Prostate gland (tissue), 2 donors: ENCODE measurements around the gene CACNA1I. TPM values are rescaled to one million over a fixed set of nuclear protein-coding genes. Genes with fewer than 3 reads are reported as not detected.
"Not testable (repeated sequence)": the region's sequence is repeated elsewhere in the genome, so short reads cannot be mapped to it uniquely, and the experiment has no call there.

ENCODE experiments used
- DNase-seq: peaks from one replicate; pipeline ENCODE4 v3.0.0-alpha.2; 2019; ENCODE audit warnings: low spot score
- H3K27ac ChIP-seq, 2 donors: fragments of 200-600 bp; sonication (generic); 2 replicates each; pipeline ENCODE4 v1.5.1; 2017 to 2019
- H3K27me3 ChIP-seq: fragments of 200-600 bp; sonication (generic); replicated peaks from 2 replicates; pipeline ENCODE4 v1.5.1; 2019; ENCODE audit not compliant: insufficient read depth
- H3K36me3 ChIP-seq, 2 donors: fragments of 200-600 bp; sonication (generic); 1 replicate in 1 of 2; 2 replicates in 1 of 2; pipeline versions ENCODE4 v1.5.1 to v1.8.1; 2017 to 2019
- H3K4me1 ChIP-seq: fragments of 200-600 bp; sonication (generic); replicated peaks from 2 replicates; pipeline ENCODE4 v1.5.1; 2019
- H3K4me3 ChIP-seq, 2 donors: fragments of 200-600 bp; sonication (generic); 2 replicates each; pipeline ENCODE4 v1.5.1; 2017 to 2019
- H3K9me3 ChIP-seq: fragments of 200-600 bp; sonication (generic); 2 replicates; pipeline ENCODE4 v1.5.1; 2017
- CTCF ChIP-seq, 4 experiments: fragments of 200-600 bp in 2 of 4; fragments of 450-650 bp in 2 of 4; sonication (generic) in 2 of 4; IDR thresholded peaks; 1 replicate in 3 of 4; 2 replicates in 1 of 4; pipeline ENCODE4 v1.5.1; 2016 to 2019; ENCODE audit warnings: antibody characterized with exemption in 4 of 4, mild to moderate bottlenecking in 2 of 4, moderate library complexity in 2 of 4
- POLR2A ChIP-seq: fragments of 450-650 bp; IDR thresholded peaks from one replicate; pipeline ENCODE4 v1.6.1; 2016; ENCODE audit warnings: antibody characterized with exemption, mild to moderate bottlenecking
- POLR2AphosphoS5 ChIP-seq: sonication (generic); formaldehyde crosslinking; IDR thresholded peaks from one replicate; pipeline ENCODE4 v1.6.1; 2017; ENCODE audit warnings: antibody characterized with exemption
- WGBS: methylation state at CpG from one replicate; pipeline ENCODE4 v1.1.5; 2018; 5-methylcytosine and 5-hydroxymethylcytosine counted together
- intact Hi-C: fragments of 100-400 bp; cut with DNase I; formaldehyde crosslinking; loops from one replicate; pipeline ENCODE4 v1.14.2; 2022
- total RNA-seq, 2 donors: library from RNA; depleted of rRNA; stranded (reverse); fragments of >200 nt; gene quantifications; one replicate each; pipeline ENCODE4 v1.1.0, GENCODE V29; 2016

Gene CACNA1I
- total RNA-seq, 2 donors from 2014 or later = 0.05 to 0.68 TPM

DNA sequence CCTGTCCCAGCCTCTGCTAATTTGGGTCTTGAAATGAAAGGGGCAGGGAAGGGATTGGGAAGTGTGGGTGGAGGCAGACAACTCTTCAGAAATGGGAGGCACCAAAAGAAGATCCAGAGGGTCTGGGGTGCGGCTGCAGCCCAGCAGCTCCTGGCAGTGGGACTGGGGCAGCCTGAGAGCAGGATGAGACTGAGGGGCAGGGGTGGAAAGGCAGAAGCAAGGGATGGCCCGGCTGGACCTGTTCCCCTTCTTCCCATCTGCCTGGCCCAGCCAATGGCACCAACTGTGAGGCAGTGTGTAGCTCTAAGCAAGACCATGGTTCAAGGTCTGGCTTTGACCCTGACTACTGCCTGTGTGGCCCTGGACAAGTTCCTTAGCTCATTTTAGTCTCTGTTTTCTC, 162.6 kb downstream of the CACNA1I start:
- TF ChIP-seq POLR2AphosphoS5 (no peak), CTCF (IDR thresholded peaks at IDR 0.05) (no peak), POLR2A (no peak)
- no peak for DNase-seq
- Histone ChIP-seq H3K27me3 (no peaks in the 10 kb centered on the region), H3K4me1 (no peaks in the 10 kb centered on the region), H3K36me3 (no peaks in the 10 kb centered on the region), H3K4me3 (no peak overlapping the region), H3K27ac (no peak overlapping the region), H3K9me3 (no peaks in the 10 kb centered on the region)
- WGBS = 85% methylated on average over 2 of the region's 2 CpGs
- intact Hi-C loops = no loop called here

DNA sequence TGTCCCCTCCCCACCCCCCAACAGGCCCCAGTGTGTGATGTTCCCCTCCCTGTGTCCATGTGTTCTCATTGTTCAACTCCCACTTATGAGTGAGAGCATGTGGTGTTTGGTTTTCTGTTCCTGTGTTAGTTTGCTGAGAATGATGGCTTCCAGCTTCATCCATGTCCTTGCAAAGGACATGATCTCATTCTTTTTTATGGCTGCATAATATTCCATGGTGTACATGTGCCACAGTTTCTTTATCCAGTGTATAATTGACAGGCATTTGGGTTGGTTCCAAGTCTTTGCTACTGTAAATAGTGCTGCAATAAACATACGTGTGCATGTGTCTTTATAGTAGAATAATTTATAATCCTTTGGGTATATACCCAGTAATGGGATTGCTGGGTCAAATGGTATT, 163.5 kb downstream of the CACNA1I start:
- H3K36me3 ChIP-seq, H3K4me3 ChIP-seq, H3K9me3 ChIP-seq, H3K4me1 ChIP-seq, intact Hi-C loops, H3K27ac ChIP-seq, DNase-seq, H3K27me3 ChIP-seq: not testable (repeated sequence)
- WGBS = 78% methylated on average over 1 of the region's 1 CpG

GRCh38 chr22:39734866-39735265, 164.3 kb downstream of the CACNA1I start:
- no peaks in the 10 kb centered on the region for H3K36me3 ChIP-seq
- intact Hi-C loops = no loop called here
- TF ChIP-seq CTCF (IDR thresholded peaks at IDR 0.05) (no peak), POLR2A (no peak), POLR2AphosphoS5 (no peak)
- no peak overlapping the region for H3K27ac ChIP-seq
- WGBS = 84% methylated on average over 5 of the region's 5 CpGs
- H3K9me3 ChIP-seq = no peaks in the 10 kb centered on the region
- H3K27me3 ChIP-seq = no peaks in the 10 kb centered on the region
- H3K4me3 ChIP-seq = no peak overlapping the region
- no peak for DNase-seq
- no peaks in the 10 kb centered on the region for H3K4me1 ChIP-seq

- intact Hi-C loops = no loop called here
- Histone ChIP-seq H3K9me3 (no peaks in the 10 kb centered on the region), H3K4me1 (no peaks in the 10 kb centered on the region), H3K27ac (no peak overlapping the region), H3K4me3 (no peak overlapping the region), H3K27me3 (no peaks in the 10 kb centered on the region), H3K36me3 (no peaks in the 10 kb centered on the region)
- no peak for TF ChIP-seq POLR2A
- no peak for TF ChIP-seq POLR2AphosphoS5
- no peak for TF ChIP-seq CTCF (IDR thresholded peaks at IDR 0.05)
- 92% methylated on average over 10 of the region's 10 CpGs for WGBS
- DNase-seq = no peak
Measured at GRCh38 chr22:39735776-39736175, 165.2 kb downstream of the CACNA1I start.

DNA sequence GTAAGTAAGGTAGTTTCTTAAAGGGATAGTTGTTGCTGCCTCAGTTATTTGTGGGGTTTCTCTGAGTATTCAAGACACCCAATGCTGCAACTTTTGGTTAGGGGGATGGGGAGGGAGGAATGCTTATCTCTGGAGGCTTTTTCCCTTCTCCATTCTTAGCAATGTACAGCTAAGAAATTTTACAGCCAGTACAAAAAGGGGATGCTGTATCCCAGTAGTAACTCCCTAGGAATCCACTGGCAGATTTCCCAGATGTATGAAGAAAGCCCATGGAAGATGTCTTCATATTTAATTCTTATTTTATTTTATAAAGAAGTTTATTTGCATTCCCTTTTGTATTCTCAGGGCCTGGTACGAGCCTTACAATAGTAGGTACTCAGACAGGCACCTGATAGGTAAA, 168.2 kb downstream of the CACNA1I start:
- TF ChIP-seq CTCF (IDR thresholded peaks at IDR 0.05) (no peak), POLR2AphosphoS5 (no peak)
- Histone ChIP-seq H3K27ac (no peak overlapping the region), H3K27me3 (no peaks in the 10 kb centered on the region), H3K9me3 (no peaks in the 10 kb centered on the region), H3K4me1 (no peaks in the 10 kb centered on the region), H3K36me3 (no peaks in the 10 kb centered on the region), H3K4me3 (no peak overlapping the region)
- 70% methylated on average over 1 of the region's 1 CpG for WGBS
- DNase-seq = no peak
- intact Hi-C loops = no loop called here

Other genes with a start within 250 kb of the CACNA1I start
- gene SYNGR1, start 220.8 kb upstream of the CACNA1I start, total RNA-seq = 10 to 100 TPM; 38.3 to 43.8 TPM
- 10 to 100 TPM; 26.0 to 42.8 TPM for gene TAB1, start 171.0 kb upstream of the CACNA1I start, total RNA-seq
- 1 to 10 TPM in 1 of 2 donors, under 1 TPM in 1; 0.82 to 7.4 TPM for gene MGAT3, start 113.7 kb upstream of the CACNA1I start, total RNA-seq
- gene MIEF1, start 68.5 kb upstream of the CACNA1I start, total RNA-seq = 10 to 100 TPM; 24.0 to 38.6 TPM
- gene ATF4, start 50.2 kb upstream of the CACNA1I start, total RNA-seq = 100 to 1,000 TPM; 294 to 334 TPM
- 100 to 1,000 TPM; 186 to 264 TPM for gene RPS19BP1, start 38.0 kb upstream of the CACNA1I start, total RNA-seq